GM18508 (cell line): ENCODE results near the gene TTLL5.

ENCODE experiments used
- ATAC-seq: cut with Tn5 transposase; IDR thresholded peaks from one replicate; pipeline ENCODE4 v1.9.1; 2021; ENCODE audit warnings: moderate number of reproducible peaks; ENCODE audit not compliant: insufficient read depth, unreplicated experiment

TTLL5 gene

GRCh38 chr14:75660630-75661498, at the start of gene TTLL5, which contains the start of gene ERG28:
Gene TTLL5, plus strand, starts transcription at chr14:75661246. Its CDS starts 1,904 bp downstream, at chr14:75663150.
Gene ERG28, minus strand, starts transcription at chr14:75660876. Its CDS starts 3,374 bp downstream, at chr14:75657502.
- peak; percentile 90 for ATAC-seq

- no peak for ATAC-seq
Observed at GRCh38 chr14:75612157-75612556, 48.9 kb upstream of the TTLL5 start.

- ATAC-seq, result no peak
Observed at GRCh38 chr14:75614179-75614578, 46.9 kb upstream of the TTLL5 start.

- no peak for ATAC-seq
Observed at GRCh38 chr14:75615200-75615599, 45.8 kb upstream of the TTLL5 start.

GRCh38 chr14:75619548-75619947, 41.5 kb upstream of the TTLL5 start:
- no peak for ATAC-seq

GRCh38 chr14:75625034-75625433, 36.0 kb upstream of the TTLL5 start:
- no peak for ATAC-seq

GRCh38 chr14:75626396-75626795, 34.6 kb upstream of the TTLL5 start:
- ATAC-seq, result no peak

- ATAC-seq, result no peak
Observed at GRCh38 chr14:75626863-75627262, 34.2 kb upstream of the TTLL5 start.

GRCh38 chr14:75627406-75627805, 33.6 kb upstream of the TTLL5 start:
- no peak for ATAC-seq

- no peak for ATAC-seq
Observed at GRCh38 chr14:75628816-75629215, 32.2 kb upstream of the TTLL5 start.

- ATAC-seq, result no peak
Observed at GRCh38 chr14:75630695-75631452, 30.2 kb upstream of the TTLL5 start.

- no peak for ATAC-seq
Observed at GRCh38 chr14:75631453-75631831, 29.6 kb upstream of the TTLL5 start.

- ATAC-seq, result no peak
Observed at GRCh38 chr14:75634848-75635247, 26.2 kb upstream of the TTLL5 start.

- ATAC-seq, result no peak
Observed at GRCh38 chr14:75636100-75636692, 24.9 kb upstream of the TTLL5 start.

GRCh38 chr14:75640876-75641275, 20.2 kb upstream of the TTLL5 start:
- ATAC-seq, result no peak

GRCh38 chr14:75643985-75644384, 17.1 kb upstream of the TTLL5 start:
- no peak for ATAC-seq

- no peak for ATAC-seq
Observed at GRCh38 chr14:75645056-75645455, 16.0 kb upstream of the TTLL5 start.

GRCh38 chr14:75646762-75647161, 14.3 kb upstream of the TTLL5 start:
- no peak for ATAC-seq

- ATAC-seq, result no peak
Observed at GRCh38 chr14:75647640-75648039, 13.4 kb upstream of the TTLL5 start.

GRCh38 chr14:75648066-75648838, 12.8 kb upstream of the TTLL5 start:
- no peak for ATAC-seq
